ENCODE measurements around the gene P3H3.

P3H3 gene

GRCh38 chr12:6827982-6828780, at the start of gene P3H3:
Gene P3H3 (plus strand): TSS chr12:6828407. CDS start chr12:6828441, 34 bp downstream.
- H3K9me3 Mint-ChIP-seq = no peaks in the 10 kb centered on the region
- peak within 1 kb of the TSS; percentile 85 for H3K4me3 Mint-ChIP-seq
- peaks cover 88% of the 10 kb centered on the region for H3K27me3 Mint-ChIP-seq
- no peak for DNase-seq (ENCODE audit: low spot score in 2 of 2)
- ATAC-seq (replicated peaks; ENCODE audit: extremely low read depth, poor library complexity, severe bottlenecking) = no peak
- peaks cover 33% of the 10 kb centered on the region for H3K4me1 Mint-ChIP-seq
- H3K36me3 Mint-ChIP-seq (ENCODE audit: insufficient read depth) = peaks cover 17% of the 10 kb centered on the region
- peak within 1 kb of the TSS; percentile 85 for H3K27ac Mint-ChIP-seq (ENCODE audit: low read depth)

GRCh38 chr12:6778574-6779550, 49.3 kb upstream of the P3H3 start:
- H3K4me1 Mint-ChIP-seq = peaks cover 42% of the 10 kb centered on the region
- ATAC-seq (replicated peaks; ENCODE audit: extremely low read depth, poor library complexity, severe bottlenecking) = peak; percentile 57
- peak overlapping the region; percentile 87 for H3K27ac Mint-ChIP-seq (ENCODE audit: low read depth)
- H3K36me3 Mint-ChIP-seq (ENCODE audit: insufficient read depth) = peaks cover 9% of the 10 kb centered on the region
- H3K9me3 Mint-ChIP-seq = no peaks in the 10 kb centered on the region
- peak overlapping the region; percentile 75 for H3K4me3 Mint-ChIP-seq
- H3K27me3 Mint-ChIP-seq = peaks cover 6% of the 10 kb centered on the region
- DNase-seq (ENCODE audit: low spot score in 2 of 2) = peak; percentile 77 to 79

- no peak for ATAC-seq (replicated peaks; ENCODE audit: extremely low read depth, poor library complexity, severe bottlenecking)
- H3K4me1 Mint-ChIP-seq = peaks cover 32% of the 10 kb centered on the region
- H3K27ac Mint-ChIP-seq (ENCODE audit: low read depth) = no peak overlapping the region
- peaks cover 6% of the 10 kb centered on the region for H3K36me3 Mint-ChIP-seq (ENCODE audit: insufficient read depth)
- no peak for DNase-seq (ENCODE audit: low spot score in 2 of 2)
- peaks cover 6% of the 10 kb centered on the region for H3K27me3 Mint-ChIP-seq
- no peaks in the 10 kb centered on the region for H3K9me3 Mint-ChIP-seq
- H3K4me3 Mint-ChIP-seq = no peak overlapping the region
These were observed 48.3 kb upstream of the P3H3 start for GRCh38 chr12:6779708-6780432.

GRCh38 chr12:6780573-6780972, 47.6 kb upstream of the P3H3 start:
- H3K4me1 Mint-ChIP-seq = peaks cover 25% of the 10 kb centered on the region
- ATAC-seq (replicated peaks; ENCODE audit: extremely low read depth, poor library complexity, severe bottlenecking) (no peak), DNase-seq (ENCODE audit: low spot score in 2 of 2) (no peak)
- no peak overlapping the region for H3K4me3 Mint-ChIP-seq
- peaks cover 6% of the 10 kb centered on the region for H3K36me3 Mint-ChIP-seq (ENCODE audit: insufficient read depth)
- H3K27me3 Mint-ChIP-seq = peaks cover 6% of the 10 kb centered on the region
- H3K9me3 Mint-ChIP-seq = no peaks in the 10 kb centered on the region
- H3K27ac Mint-ChIP-seq (ENCODE audit: low read depth) = no peak overlapping the region

DNA sequence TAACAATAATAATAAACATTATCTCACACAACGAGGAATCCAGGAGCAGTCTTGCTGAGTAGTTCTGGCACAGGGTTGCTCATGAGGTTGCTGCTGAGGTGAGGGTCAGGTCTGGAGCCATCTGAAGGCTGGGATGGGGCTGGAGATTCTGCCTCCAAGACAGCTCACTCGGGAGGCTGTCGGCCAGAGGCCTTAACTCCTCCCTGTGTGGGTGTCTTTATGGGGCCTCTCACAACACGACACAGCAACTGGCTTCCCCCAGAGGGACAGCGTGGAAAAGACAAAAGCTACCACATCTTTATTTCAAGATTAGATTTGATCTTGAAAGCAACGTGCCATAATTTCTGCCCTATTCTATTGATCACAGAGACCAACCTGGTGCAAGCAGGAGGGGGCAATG, 46.1 kb upstream of the P3H3 start:
- H3K27me3 Mint-ChIP-seq = peaks cover 6% of the 10 kb centered on the region
- DNase-seq (ENCODE audit: low spot score in 2 of 2) (no peak), ATAC-seq (replicated peaks; ENCODE audit: extremely low read depth, poor library complexity, severe bottlenecking) (no peak)
- no peak overlapping the region for H3K27ac Mint-ChIP-seq (ENCODE audit: low read depth)
- H3K4me1 Mint-ChIP-seq = peaks cover 19% of the 10 kb centered on the region
- H3K9me3 Mint-ChIP-seq = no peaks in the 10 kb centered on the region
- no peak overlapping the region for H3K4me3 Mint-ChIP-seq
- H3K36me3 Mint-ChIP-seq (ENCODE audit: insufficient read depth) = peaks cover 7% of the 10 kb centered on the region

DNA sequence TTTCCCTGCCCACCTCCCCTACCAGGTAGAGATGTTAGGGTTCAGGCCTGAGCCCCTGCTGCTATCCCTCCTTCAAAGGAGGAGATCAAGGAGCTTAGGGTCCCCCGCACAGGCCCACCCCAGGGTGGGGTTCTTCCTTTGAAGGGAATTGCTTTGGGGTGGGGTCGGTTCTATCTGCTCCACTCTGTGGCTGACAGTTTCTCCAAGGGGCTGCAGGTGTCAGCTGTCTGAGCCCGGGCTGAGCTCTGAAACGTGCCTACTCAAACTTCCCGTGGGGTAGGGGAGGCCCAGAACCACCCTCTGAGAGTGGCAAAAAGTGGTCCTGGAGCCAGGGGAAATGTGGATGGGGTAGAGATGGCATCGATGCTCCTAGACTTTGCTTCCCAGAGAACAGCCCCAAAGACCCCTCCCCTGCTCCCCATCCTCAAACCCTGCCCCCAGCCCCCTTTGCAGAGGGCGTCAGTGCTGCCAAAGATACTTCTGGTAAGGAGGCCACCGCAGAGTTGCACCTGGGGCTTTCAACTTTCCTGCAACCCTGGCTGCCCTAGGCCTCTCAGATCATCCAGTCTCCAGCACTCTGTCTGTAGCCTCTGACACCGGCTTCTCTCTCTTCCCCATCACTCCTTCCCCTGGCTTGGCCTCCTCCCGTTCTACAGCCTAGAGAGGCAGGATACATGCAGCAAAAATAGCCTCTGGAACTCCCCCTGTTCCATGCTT, 45.2 kb upstream of the P3H3 start:
- DNase-seq (ENCODE audit: low spot score in 2 of 2) (no peak), ATAC-seq (replicated peaks; ENCODE audit: extremely low read depth, poor library complexity, severe bottlenecking) (no peak)
- Mint-ChIP-seq H3K36me3 (ENCODE audit: insufficient read depth) (peaks cover 7% of the 10 kb centered on the region), H3K27ac (ENCODE audit: low read depth) (peak overlapping the region; percentile 33), H3K9me3 (no peaks in the 10 kb centered on the region), H3K27me3 (peaks cover 6% of the 10 kb centered on the region), H3K4me1 (peaks cover 19% of the 10 kb centered on the region), H3K4me3 (no peak overlapping the region)

DNA sequence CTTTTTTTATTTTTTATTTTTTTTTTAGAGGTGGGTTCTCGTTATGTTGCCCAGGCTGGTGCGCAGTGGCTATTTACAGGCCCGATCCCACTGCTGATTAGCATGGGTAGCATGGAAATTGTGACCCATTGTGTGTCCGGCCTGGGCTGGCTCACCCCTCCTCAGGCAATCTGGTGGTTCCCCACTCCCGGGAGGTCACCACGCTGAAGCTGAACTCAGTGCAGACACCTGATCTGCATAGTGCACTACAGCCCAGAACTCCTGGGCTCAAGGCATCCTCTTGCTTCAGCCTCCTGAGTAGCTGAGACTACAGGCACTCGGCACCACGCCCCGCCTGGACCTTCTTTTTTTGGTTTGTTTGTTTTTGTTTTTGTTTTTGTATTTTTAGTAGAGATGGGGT, 44.4 kb upstream of the P3H3 start:
- Mint-ChIP-seq H3K9me3 (no peaks in the 10 kb centered on the region), H3K27ac (ENCODE audit: low read depth) (peak overlapping the region; percentile 33), H3K4me3 (no peak overlapping the region), H3K4me1 (peaks cover 11% of the 10 kb centered on the region), H3K36me3 (ENCODE audit: insufficient read depth) (peaks cover 4% of the 10 kb centered on the region), H3K27me3 (peaks cover 6% of the 10 kb centered on the region)
- ATAC-seq (replicated peaks; ENCODE audit: extremely low read depth, poor library complexity, severe bottlenecking) (no peak), DNase-seq (ENCODE audit: low spot score in 2 of 2) (no peak)

DNA sequence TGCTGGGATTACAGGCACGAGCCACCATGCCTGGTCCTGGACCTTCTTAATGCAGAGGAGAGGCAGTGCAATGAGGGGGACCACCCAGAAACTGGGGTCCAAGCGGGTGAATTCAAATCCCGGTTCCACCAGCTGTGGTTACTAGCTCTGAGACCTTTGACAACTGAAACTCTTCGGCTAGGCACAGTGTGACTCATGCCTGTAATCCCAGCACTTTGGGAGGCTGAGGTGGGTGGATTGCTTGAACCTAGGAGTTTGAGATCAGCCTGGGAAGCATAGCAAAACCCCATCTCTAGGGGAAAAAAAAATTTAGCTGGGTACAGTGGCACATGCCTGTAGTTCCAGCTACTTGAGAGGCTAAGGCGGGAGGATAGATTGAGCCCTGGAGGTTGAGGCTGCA, 43.9 kb upstream of the P3H3 start:
- Mint-ChIP-seq H3K27ac (ENCODE audit: low read depth) (no peak overlapping the region), H3K36me3 (ENCODE audit: insufficient read depth) (peaks cover 4% of the 10 kb centered on the region), H3K9me3 (no peaks in the 10 kb centered on the region), H3K27me3 (peaks cover 6% of the 10 kb centered on the region), H3K4me1 (peaks cover 7% of the 10 kb centered on the region), H3K4me3 (no peak overlapping the region)
- DNase-seq (ENCODE audit: low spot score in 2 of 2) = no peak
- ATAC-seq (replicated peaks; ENCODE audit: extremely low read depth, poor library complexity, severe bottlenecking) = no peak

- Mint-ChIP-seq H3K9me3 (no peaks in the 10 kb centered on the region), H3K27ac (ENCODE audit: low read depth) (no peak overlapping the region), H3K4me3 (no peak overlapping the region), H3K4me1 (peaks cover 7% of the 10 kb centered on the region), H3K36me3 (ENCODE audit: insufficient read depth) (peaks cover 4% of the 10 kb centered on the region), H3K27me3 (peaks cover 6% of the 10 kb centered on the region)
- DNase-seq (ENCODE audit: low spot score in 2 of 2) = no peak
- no peak for ATAC-seq (replicated peaks; ENCODE audit: extremely low read depth, poor library complexity, severe bottlenecking)
These were observed 43.4 kb upstream of the P3H3 start for GRCh38 chr12:6784761-6785160.

- peak; percentile 54 for ATAC-seq (replicated peaks; ENCODE audit: extremely low read depth, poor library complexity, severe bottlenecking)
- Mint-ChIP-seq H3K27ac (ENCODE audit: low read depth) (no peak overlapping the region), H3K4me1 (peaks cover 7% of the 10 kb centered on the region)
These were observed 41.7 kb upstream of the P3H3 start for GRCh38 chr12:6786416-6787094.

GRCh38 chr12:6787309-6787708, 40.9 kb upstream of the P3H3 start:
- Mint-ChIP-seq H3K4me3 (no peak overlapping the region), H3K27ac (ENCODE audit: low read depth) (no peak overlapping the region), H3K36me3 (ENCODE audit: insufficient read depth) (peaks cover 4% of the 10 kb centered on the region), H3K4me1 (peaks cover 8% of the 10 kb centered on the region), H3K9me3 (no peaks in the 10 kb centered on the region), H3K27me3 (peaks cover 11% of the 10 kb centered on the region)
- DNase-seq (ENCODE audit: low spot score in 2 of 2) = no peak
- ATAC-seq (replicated peaks; ENCODE audit: extremely low read depth, poor library complexity, severe bottlenecking) = no peak

More at GRCh38 chr12:6786416-6787094, 41.7 kb upstream of the P3H3 start:
- H3K4me3 Mint-ChIP-seq = no peak overlapping the region
- H3K36me3 Mint-ChIP-seq (ENCODE audit: insufficient read depth) = peaks cover 4% of the 10 kb centered on the region
- DNase-seq (ENCODE audit: low spot score in 2 of 2) = no peak
- H3K27me3 Mint-ChIP-seq = peaks cover 6% of the 10 kb centered on the region
- H3K9me3 Mint-ChIP-seq = no peaks in the 10 kb centered on the region
